WTC11 (cell line): ENCODE results near the gene RNF214. TPM values are rescaled to one million over a fixed set of nuclear protein-coding genes. Genes with fewer than 3 reads are reported as not detected.

Experiments
- ATAC-seq: fragments of 200-7000 bp; cut with Tn5 transposase; 2 replicates; pipeline ENCODE4 v1.10.0; 2021; ENCODE audit warnings: mild to moderate bottlenecking, moderate library complexity
- CTCF ChIA-PET: fragments of 300-600 bp; sonication (Branson Sonifier 250); formaldehyde crosslinking; loops from one replicate; lab custom pipeline; 2021; ENCODE audit warnings: antibody characterized with exemption; lab: Charles Lee
- POLR2A ChIA-PET: fragments of 350-600 bp; sonication (Branson Sonifier 250); formaldehyde crosslinking; loops from one replicate; lab custom pipeline; 2021; ENCODE audit warnings: antibody characterized with exemption; lab: Charles Lee
- DNase-seq: peaks from one replicate; pipeline ENCODE4 v3.0.0; 2021; ENCODE audit warnings: low spot score
- H3K27ac Mint-ChIP-seq: 2 replicates; pipeline ENCODE4 v1.8.0; 2021; ENCODE audit warnings: mixed read lengths
- H3K27me3 Mint-ChIP-seq: 2 replicates; pipeline ENCODE4 v1.8.0; 2021; ENCODE audit warnings: low read depth, mild to moderate bottlenecking, moderate library complexity, mixed read lengths
- H3K36me3 Mint-ChIP-seq: 2 replicates; pipeline ENCODE4 v1.8.0; 2021; ENCODE audit warnings: mixed read lengths
- H3K4me1 Mint-ChIP-seq: 2 replicates; pipeline ENCODE4 v1.8.0; 2022; ENCODE audit warnings: mixed read lengths
- H3K4me3 Mint-ChIP-seq: 2 replicates; pipeline ENCODE4 v1.8.0; 2021; ENCODE audit warnings: mild to moderate bottlenecking, moderate library complexity, mixed read lengths
- H3K9me3 Mint-ChIP-seq: 2 replicates; pipeline ENCODE4 v1.8.0; 2021; ENCODE audit warnings: mixed read lengths
- CREM ChIP-seq: sonication (generic); formaldehyde crosslinking; IDR thresholded peaks from 2 replicates; pipeline ENCODE4 v1.8.1; 2022; ENCODE audit warnings: mild to moderate bottlenecking, missing genetic modification reagents, moderate library complexity
- ELF4 ChIP-seq: sonication (generic); formaldehyde crosslinking; IDR thresholded peaks from 2 replicates; pipeline ENCODE4 v1.8.1; 2022; ENCODE audit warnings: low read depth, mild to moderate bottlenecking, moderate library complexity, missing genetic modification reagents
- ETV6 ChIP-seq: sonication (generic); formaldehyde crosslinking; IDR thresholded peaks from 2 replicates; pipeline ENCODE4 v1.8.1; 2022; ENCODE audit warnings: mild to moderate bottlenecking, missing genetic modification reagents
- FOXJ3 ChIP-seq: sonication (generic); formaldehyde crosslinking; IDR thresholded peaks from 2 replicates; pipeline ENCODE4 v1.9.0; 2021; ENCODE audit warnings: missing genetic modification reagents, mild to moderate bottlenecking, borderline replicate concordance
- MXD4 ChIP-seq: fragments of 250-450 bp; sonication (Bioruptor Pico); IDR thresholded peaks from 2 replicates; pipeline ENCODE4 v1.8.0; 2021; ENCODE audit warnings: mild to moderate bottlenecking, moderate library complexity, borderline replicate concordance
- RORB ChIP-seq: fragments of 250-450 bp; sonication (Bioruptor Pico); IDR thresholded peaks from 2 replicates; pipeline ENCODE4 v1.9.0; 2021; ENCODE audit warnings: mild to moderate bottlenecking
- SMAD4 ChIP-seq: sonication (generic); formaldehyde crosslinking; IDR thresholded peaks from 2 replicates; pipeline ENCODE4 v1.8.0; 2022; ENCODE audit warnings: mild to moderate bottlenecking, missing genetic modification reagents
- TCF7 ChIP-seq: sonication (generic); formaldehyde crosslinking; IDR thresholded peaks from 2 replicates; pipeline ENCODE4 v1.8.0; 2022; ENCODE audit warnings: mild to moderate bottlenecking, low read depth, missing genetic modification reagents, moderate library complexity
- ZNF219 ChIP-seq: sonication (generic); formaldehyde crosslinking; IDR thresholded peaks from 2 replicates; pipeline ENCODE4 v1.8.0; 2023; ENCODE audit warnings: missing genetic modification reagents, mild to moderate bottlenecking, borderline replicate concordance
- ZNF317 ChIP-seq: sonication (generic); formaldehyde crosslinking; IDR thresholded peaks from 2 replicates; pipeline ENCODE4 v1.8.1; 2023; ENCODE audit warnings: low read depth, mild to moderate bottlenecking, moderate library complexity, missing genetic modification reagents, borderline replicate concordance
- ZNF416 ChIP-seq: fragments of 250-450 bp; sonication (Bioruptor Pico); IDR thresholded peaks from 2 replicates; pipeline ENCODE4 v1.9.0; 2021; ENCODE audit warnings: mild to moderate bottlenecking, inconsistent platforms
- total RNA-seq: library from RNA; stranded (reverse); gene quantifications from 3 replicates; pipeline ENCODE4 v1.2.3, GENCODE V29; 2021
- TF ChIP-seq, protein P1 (sequence below): sonication (generic); formaldehyde crosslinking; IDR thresholded peaks from 2 replicates; pipeline ENCODE4 v1.8.0; 2023; ENCODE audit warnings: missing genetic modification reagents
- TF ChIP-seq, protein P2 (sequence below): sonication (generic); formaldehyde crosslinking; IDR thresholded peaks from 2 replicates; pipeline ENCODE4 v1.8.0; 2022; ENCODE audit warnings: mild to moderate bottlenecking, missing genetic modification reagents
- TF ChIP-seq, protein P3 (sequence below): fragments of 250-450 bp; sonication (Bioruptor Pico); IDR thresholded peaks from 2 replicates; pipeline ENCODE4 v1.9.0; 2021; ENCODE audit warnings: mild to moderate bottlenecking
- TF ChIP-seq, protein P4 (sequence below): fragments of 250-450 bp; sonication (Bioruptor Pico); IDR thresholded peaks from 2 replicates; pipeline ENCODE4 v1.9.0; 2021; ENCODE audit warnings: mild to moderate bottlenecking, borderline replicate concordance
- TF ChIP-seq, protein P5 (sequence below): sonication (generic); formaldehyde crosslinking; IDR thresholded peaks from 2 replicates; pipeline ENCODE4 v1.8.0; 2023; ENCODE audit warnings: mild to moderate bottlenecking, missing genetic modification reagents
- TF ChIP-seq, protein P6 (sequence below): sonication (generic); formaldehyde crosslinking; IDR thresholded peaks from 2 replicates; pipeline ENCODE4 v1.8.1; 2023; ENCODE audit warnings: mild to moderate bottlenecking, missing genetic modification reagents, moderate library complexity
- TF ChIP-seq, protein P7 (sequence below): fragments of 250-450 bp; sonication (Bioruptor Pico); IDR thresholded peaks from 2 replicates; pipeline ENCODE4 v1.9.0; 2021; ENCODE audit warnings: mild to moderate bottlenecking

RNF214 gene
- total RNA-seq, 1 experiment from 2014 or later, result 35.4 TPM

DNA sequence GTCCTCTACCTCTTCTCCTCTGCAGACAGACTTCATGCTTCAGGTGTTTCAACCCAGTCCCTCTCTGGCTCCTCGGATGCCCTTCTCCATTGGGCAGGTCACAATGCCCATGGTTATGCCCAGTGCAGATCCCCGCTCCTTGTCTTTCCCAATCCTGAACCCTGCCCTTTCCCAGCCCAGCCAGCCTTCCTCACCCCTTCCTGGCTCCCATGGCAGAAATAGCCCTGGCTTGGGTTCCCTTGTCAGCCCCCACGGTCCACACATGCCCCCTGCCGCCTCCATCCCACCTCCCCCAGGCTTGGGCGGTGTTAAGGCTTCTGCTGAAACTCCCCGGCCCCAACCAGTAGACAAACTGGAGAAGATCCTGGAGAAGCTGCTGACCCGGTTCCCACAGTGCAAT is 49.4 kb downstream of the RNF214 start (continued):
- TF ChIP-seq, protein P1, sequence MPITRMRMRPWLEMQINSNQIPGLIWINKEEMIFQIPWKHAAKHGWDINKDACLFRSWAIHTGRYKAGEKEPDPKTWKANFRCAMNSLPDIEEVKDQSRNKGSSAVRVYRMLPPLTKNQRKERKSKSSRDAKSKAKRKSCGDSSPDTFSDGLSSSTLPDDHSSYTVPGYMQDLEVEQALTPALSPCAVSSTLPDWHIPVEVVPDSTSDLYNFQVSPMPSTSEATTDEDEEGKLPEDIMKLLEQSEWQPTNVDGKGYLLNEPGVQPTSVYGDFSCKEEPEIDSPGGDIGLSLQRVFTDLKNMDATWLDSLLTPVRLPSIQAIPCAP (CRISPR knock-in tag), result no peak
- TF ChIP-seq, protein P2, sequence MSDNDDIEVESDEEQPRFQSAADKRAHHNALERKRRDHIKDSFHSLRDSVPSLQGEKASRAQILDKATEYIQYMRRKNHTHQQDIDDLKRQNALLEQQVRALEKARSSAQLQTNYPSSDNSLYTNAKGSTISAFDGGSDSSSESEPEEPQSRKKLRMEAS, result no peak
- TF ChIP-seq, protein P3, sequence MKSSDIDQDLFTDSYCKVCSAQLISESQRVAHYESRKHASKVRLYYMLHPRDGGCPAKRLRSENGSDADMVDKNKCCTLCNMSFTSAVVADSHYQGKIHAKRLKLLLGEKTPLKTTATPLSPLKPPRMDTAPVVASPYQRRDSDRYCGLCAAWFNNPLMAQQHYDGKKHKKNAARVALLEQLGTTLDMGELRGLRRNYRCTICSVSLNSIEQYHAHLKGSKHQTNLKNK (CRISPR knock-in tag), result no peak

DNA sequence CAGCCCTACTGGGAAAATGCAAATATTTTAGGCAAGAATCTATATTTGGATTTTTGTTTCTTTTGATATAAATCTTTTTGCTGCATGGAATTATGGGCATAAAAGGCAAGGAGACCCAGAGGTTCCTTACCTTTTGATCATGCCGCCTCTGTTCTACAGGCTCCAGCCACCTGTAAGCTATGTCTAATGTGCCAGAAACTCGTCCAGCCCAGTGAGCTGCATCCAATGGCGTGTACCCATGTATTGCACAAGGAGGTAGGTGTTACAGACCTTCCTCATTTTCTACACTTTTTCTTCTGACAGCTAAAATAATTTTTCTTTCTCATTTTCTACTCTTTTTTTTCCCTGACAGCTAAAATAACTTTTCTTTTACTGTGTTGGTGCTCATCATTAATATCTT is 50.5 kb downstream of the RNF214 start:
- no peaks in the 10 kb centered on the region for H3K4me1 Mint-ChIP-seq
- DNase-seq (no peak), ATAC-seq (no peak)
- TF ChIP-seq, protein P4, sequence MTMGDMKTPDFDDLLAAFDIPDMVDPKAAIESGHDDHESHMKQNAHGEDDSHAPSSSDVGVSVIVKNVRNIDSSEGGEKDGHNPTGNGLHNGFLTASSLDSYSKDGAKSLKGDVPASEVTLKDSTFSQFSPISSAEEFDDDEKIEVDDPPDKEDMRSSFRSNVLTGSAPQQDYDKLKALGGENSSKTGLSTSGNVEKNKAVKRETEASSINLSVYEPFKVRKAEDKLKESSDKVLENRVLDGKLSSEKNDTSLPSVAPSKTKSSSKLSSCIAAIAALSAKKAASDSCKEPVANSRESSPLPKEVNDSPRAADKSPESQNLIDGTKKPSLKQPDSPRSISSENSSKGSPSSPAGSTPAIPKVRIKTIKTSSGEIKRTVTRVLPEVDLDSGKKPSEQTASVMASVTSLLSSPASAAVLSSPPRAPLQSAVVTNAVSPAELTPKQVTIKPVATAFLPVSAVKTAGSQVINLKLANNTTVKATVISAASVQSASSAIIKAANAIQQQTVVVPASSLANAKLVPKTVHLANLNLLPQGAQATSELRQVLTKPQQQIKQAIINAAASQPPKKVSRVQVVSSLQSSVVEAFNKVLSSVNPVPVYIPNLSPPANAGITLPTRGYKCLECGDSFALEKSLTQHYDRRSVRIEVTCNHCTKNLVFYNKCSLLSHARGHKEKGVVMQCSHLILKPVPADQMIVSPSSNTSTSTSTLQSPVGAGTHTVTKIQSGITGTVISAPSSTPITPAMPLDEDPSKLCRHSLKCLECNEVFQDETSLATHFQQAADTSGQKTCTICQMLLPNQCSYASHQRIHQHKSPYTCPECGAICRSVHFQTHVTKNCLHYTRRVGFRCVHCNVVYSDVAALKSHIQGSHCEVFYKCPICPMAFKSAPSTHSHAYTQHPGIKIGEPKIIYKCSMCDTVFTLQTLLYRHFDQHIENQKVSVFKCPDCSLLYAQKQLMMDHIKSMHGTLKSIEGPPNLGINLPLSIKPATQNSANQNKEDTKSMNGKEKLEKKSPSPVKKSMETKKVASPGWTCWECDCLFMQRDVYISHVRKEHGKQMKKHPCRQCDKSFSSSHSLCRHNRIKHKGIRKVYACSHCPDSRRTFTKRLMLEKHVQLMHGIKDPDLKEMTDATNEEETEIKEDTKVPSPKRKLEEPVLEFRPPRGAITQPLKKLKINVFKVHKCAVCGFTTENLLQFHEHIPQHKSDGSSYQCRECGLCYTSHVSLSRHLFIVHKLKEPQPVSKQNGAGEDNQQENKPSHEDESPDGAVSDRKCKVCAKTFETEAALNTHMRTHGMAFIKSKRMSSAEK (CRISPR knock-in tag), result no peak
- TF ChIP-seq, protein P5, sequence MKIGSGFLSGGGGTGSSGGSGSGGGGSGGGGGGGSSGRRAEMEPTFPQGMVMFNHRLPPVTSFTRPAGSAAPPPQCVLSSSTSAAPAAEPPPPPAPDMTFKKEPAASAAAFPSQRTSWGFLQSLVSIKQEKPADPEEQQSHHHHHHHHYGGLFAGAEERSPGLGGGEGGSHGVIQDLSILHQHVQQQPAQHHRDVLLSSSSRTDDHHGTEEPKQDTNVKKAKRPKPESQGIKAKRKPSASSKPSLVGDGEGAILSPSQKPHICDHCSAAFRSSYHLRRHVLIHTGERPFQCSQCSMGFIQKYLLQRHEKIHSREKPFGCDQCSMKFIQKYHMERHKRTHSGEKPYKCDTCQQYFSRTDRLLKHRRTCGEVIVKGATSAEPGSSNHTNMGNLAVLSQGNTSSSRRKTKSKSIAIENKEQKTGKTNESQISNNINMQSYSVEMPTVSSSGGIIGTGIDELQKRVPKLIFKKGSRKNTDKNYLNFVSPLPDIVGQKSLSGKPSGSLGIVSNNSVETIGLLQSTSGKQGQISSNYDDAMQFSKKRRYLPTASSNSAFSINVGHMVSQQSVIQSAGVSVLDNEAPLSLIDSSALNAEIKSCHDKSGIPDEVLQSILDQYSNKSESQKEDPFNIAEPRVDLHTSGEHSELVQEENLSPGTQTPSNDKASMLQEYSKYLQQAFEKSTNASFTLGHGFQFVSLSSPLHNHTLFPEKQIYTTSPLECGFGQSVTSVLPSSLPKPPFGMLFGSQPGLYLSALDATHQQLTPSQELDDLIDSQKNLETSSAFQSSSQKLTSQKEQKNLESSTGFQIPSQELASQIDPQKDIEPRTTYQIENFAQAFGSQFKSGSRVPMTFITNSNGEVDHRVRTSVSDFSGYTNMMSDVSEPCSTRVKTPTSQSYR (CRISPR knock-in tag), result no peak
- TF ChIP-seq ZNF219 (CRISPR knock-in tag) (no peak), ELF4 (CRISPR knock-in tag) (no peak), RORB (no peak), ETV6 (no peak), MXD4 (no peak), SMAD4 (CRISPR knock-in tag) (no peak), TCF7 (CRISPR knock-in tag) (no peak), ZNF317 (CRISPR knock-in tag) (no peak), FOXJ3 (no peak), ZNF416 (CRISPR knock-in tag) (no peak), CREM (CRISPR knock-in tag) (no peak)
- TF ChIP-seq, protein P6, sequence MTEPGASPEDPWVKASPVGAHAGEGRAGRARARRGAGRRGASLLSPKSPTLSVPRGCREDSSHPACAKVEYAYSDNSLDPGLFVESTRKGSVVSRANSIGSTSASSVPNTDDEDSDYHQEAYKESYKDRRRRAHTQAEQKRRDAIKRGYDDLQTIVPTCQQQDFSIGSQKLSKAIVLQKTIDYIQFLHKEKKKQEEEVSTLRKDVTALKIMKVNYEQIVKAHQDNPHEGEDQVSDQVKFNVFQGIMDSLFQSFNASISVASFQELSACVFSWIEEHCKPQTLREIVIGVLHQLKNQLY (CRISPR knock-in tag), result no peak
- TF ChIP-seq, protein P7, sequence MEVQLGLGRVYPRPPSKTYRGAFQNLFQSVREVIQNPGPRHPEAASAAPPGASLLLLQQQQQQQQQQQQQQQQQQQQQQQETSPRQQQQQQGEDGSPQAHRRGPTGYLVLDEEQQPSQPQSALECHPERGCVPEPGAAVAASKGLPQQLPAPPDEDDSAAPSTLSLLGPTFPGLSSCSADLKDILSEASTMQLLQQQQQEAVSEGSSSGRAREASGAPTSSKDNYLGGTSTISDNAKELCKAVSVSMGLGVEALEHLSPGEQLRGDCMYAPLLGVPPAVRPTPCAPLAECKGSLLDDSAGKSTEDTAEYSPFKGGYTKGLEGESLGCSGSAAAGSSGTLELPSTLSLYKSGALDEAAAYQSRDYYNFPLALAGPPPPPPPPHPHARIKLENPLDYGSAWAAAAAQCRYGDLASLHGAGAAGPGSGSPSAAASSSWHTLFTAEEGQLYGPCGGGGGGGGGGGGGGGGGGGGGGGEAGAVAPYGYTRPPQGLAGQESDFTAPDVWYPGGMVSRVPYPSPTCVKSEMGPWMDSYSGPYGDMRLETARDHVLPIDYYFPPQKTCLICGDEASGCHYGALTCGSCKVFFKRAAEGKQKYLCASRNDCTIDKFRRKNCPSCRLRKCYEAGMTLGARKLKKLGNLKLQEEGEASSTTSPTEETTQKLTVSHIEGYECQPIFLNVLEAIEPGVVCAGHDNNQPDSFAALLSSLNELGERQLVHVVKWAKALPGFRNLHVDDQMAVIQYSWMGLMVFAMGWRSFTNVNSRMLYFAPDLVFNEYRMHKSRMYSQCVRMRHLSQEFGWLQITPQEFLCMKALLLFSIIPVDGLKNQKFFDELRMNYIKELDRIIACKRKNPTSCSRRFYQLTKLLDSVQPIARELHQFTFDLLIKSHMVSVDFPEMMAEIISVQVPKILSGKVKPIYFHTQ (CRISPR knock-in tag), result no peak
- no peaks in the 10 kb centered on the region for H3K27me3 Mint-ChIP-seq
- ChIA-PET CTCF (no interaction called here), POLR2A (no interaction called here)
- H3K9me3 Mint-ChIP-seq, result no peaks in the 10 kb centered on the region
- no peak overlapping the region for H3K27ac Mint-ChIP-seq
- H3K36me3 Mint-ChIP-seq, result peaks cover 55% of the 10 kb centered on the region
- H3K4me3 Mint-ChIP-seq, result no peak overlapping the region
